GM18907 (cell line): Measurements from ENCODE around the gene VMP1.
"Not testable (repeated sequence)": the region's sequence is repeated elsewhere in the genome, so short reads cannot be mapped to it uniquely, and the experiment has no call there.

ENCODE experiments used
- ATAC-seq: cut with Tn5 transposase; IDR thresholded peaks from one replicate; pipeline ENCODE4 v1.9.1; 2021; ENCODE audit warnings: mild to moderate bottlenecking, moderate library complexity; ENCODE audit not compliant: unreplicated experiment

Gene VMP1

DNA sequence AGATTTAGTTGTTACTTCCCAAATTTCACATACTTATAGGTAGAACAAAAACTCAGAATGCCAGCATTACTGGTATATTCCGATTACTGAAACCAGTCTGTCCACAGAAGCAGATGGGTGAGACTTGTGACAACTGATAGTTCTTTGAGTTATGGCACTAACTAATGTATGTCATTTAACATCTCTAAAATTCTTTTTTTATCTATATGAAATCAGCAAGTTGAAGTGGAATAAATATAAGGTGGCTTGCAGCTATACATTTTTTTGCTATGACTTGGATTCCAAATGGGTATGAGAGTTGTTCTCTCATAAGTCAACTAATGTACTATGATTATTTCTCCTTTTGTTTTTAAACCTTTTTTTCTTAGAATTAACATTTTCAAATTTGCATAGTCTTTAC is 69.1 kb downstream of the VMP1 start:
- ATAC-seq: no peak

DNA sequence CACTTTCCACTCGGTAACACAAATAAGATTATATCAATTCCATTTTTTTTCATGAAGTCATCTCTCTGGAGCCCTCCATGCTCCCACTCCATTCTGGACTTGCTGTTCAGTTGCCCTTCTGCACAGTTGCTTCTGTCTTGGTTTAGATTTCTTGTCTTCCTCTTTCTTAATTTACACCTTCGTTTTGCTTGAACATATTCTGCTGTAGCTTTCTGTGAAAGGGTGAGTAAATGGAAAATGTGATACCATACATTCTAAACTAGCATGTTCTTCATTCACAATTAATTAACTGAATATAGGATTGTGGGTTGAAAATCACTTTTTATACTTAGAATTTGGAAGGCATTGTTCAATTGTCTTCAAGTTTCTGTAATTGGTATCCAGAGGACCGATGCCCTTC is 69.6 kb downstream of the VMP1 start:
- ATAC-seq: no peak

DNA sequence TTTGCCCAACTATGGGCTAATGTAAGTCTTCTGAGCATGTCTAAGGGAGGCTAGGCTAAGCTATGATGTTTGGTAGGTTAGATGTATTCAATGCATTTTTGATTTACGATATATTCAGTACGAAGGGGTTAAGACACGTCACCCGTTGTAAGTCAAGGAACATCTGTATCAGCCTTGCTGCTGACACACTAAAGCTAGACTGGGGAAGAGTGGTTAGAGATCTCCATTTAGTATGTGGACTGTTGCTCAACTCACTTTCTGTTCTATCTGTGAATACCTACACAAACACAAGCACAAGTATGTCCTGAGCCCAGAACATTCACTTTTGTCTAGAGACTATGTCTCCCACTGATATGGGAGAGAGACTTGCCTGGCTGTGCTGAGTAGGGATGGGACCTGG is 71.5 kb downstream of the VMP1 start:
- no peak for ATAC-seq

DNA sequence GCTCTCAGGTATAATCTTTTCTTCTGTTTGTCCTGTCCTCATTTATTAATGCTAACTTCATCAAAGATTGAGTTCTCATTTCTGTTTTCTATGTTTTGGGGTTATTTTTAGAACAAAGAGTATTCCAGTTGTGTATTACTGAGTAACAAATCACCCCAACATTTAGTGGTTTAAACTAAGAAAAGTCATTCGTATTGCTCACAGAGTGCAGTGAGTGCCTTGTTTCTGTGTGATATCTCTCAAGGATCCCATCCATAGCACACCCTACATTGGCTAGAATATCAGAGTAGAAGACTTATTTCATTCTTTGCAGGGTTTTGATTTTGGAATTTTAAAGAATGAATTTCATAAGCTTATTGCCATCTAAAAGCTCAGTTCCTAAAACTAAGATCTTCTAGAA is 72.1 kb downstream of the VMP1 start:
- ATAC-seq: no peak

DNA sequence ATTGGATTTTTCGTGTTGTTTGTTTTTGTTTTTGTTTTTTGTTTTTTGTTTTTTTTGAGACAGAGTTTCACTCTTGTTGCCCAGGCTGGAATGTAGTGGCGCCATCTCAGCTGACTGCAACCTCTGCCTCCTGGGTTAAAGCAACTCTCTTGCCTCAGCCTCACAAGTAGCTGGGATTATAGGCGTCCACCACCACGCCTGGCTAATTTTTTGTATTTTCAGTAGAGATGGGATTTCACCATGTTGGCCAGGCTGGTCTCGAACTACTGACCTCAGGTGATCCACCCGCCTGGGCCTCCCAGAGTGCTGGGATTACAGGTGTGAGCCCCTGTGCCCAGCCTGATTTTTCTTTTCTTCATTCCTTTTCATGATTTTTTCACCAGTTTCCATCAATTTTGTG is 73.1 kb downstream of the VMP1 start:
- not testable (repeated sequence) for ATAC-seq

DNA sequence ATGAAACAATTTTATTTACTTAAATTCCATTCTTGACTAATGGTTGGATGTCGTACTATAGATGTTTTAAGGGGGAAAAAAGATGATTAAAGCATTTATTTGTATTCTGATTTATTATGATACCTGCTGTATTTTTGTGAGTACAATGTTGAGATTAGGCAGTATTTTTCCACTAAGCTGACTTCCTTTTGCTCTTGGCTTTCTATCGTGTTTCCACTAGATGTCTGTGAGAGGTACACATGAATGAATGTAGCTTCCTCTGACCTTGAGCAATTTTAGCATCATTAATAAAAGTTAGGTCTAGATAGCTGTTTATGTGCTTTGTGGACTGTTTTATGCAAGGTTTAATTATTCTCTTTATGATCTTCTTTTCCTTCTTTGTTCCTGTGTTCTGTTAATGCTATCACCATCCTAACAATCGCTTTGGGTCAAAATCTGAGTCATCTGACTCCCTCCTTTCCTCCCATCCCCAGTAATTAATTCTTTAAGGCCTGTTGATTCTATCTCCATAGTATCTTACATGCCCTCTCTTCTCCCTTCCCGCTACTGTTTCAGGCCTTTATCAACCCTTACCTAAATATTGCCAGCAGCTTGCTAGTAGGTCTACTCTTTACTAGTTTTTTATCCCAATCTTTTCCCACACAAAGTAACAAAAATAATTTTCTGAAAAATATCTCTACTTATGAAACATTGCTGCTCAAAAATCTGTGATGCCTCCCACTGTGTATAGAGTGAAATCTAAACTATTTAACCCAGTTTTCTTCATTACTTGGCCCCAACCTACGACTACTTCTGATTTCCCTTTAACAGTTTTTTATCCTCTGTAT is 76.0 kb downstream of the VMP1 start:
- ATAC-seq: no peak

DNA sequence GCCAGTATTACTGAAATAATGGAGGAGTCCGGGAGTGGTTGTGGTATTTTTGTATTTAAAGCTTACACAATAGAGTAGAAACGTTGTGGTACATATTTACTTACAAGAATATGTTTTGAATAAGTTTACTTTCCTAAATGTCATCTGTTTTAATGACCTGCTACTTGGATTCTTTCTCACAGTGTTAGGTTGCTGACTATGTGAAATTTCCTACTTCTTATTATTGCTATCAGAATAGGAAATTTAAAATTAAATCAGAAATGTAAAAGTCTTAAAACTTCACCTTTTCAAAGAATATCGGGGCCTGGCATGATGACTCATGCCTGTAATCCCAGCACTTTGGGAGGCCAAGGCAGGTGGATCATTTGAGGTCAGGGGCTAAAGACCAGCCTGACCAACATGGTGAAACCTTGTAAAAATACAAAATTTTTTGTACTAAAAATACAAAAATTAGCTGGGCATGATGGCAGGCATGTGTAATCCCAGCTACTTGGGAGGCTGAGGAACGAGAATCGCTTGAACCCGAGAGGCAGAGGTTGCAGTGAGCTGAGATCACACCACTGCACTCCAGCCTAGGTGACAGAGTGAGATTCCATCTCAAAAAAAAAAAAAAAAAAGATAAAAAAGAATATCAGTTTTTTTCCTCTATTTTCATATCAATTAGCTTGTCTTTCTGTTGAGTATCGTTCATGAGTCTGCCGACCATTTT is 77.8 kb downstream of the VMP1 start:
- ATAC-seq: no peak

DNA sequence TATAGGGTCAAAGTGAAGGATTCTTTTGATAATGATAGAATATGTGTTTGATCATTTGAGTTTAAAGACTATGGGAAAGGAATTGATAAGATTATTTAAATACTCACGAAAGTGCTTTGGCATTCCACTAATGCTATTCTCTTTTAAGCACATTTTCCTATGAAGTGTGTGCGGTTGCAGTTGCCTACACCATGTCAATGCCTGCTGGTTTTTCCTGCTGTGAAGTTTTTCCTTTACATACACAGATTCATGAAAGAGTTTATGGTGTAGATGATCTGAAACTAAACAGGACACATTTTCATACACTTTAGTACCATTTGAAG is 78.7 kb downstream of the VMP1 start:
- no peak for ATAC-seq

DNA sequence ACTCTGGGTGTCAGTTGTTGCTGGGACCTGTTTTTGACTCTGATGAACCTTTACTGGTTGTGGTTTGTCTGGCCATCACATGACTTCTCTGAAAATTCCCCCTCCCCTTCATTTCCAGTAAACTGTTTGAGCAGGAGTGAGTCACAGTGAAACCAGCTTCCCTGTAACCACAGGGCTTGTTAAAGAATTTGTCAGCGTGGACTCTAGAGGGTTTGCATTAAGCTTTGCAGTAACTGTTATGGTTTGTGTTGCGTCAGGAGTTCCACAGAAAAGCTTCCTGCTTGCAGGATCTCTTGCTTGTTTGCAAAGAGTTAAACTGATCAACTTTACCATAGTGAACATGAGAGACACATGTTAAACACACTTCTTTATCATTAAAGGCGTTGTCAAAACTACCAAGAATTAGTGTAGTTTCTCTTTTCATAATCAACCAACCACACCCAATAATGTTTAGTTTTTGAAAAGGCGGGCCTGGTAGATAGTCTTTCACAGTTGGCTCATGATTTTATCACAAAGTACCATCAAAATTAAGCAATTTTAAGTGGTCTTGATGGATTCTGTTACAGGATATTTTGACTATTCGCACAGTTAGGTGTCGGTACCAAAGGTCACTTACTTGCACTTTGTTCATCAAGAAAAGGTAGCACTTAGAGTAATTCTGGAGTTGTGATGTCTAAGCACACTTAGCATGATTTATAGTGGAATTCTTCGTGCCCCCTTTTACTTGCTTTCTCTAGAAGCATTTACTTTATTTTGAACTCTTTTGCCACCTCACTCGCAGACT is 79.3 kb downstream of the VMP1 start:
- ATAC-seq: peak; percentile 88

DNA sequence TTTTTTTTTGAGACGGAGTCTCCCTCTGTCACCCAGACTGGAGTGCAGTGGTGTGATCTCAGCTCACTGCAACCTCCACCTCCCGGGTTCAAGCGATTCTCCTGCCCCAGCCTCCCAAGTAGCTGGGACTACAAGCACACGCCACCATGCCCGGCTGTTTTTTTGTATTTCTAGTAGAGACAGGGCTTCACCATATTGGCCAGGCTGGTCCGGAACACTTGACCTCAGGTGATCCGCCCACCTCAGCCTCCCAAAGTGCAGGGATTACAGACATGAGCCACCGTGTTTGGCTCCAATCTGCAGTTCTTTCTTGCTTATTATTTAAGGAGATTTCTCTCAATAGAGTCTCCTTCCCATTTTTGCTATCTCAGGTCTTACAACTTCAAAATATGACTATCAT is 82.4 kb downstream of the VMP1 start:
- not testable (repeated sequence) for ATAC-seq

DNA sequence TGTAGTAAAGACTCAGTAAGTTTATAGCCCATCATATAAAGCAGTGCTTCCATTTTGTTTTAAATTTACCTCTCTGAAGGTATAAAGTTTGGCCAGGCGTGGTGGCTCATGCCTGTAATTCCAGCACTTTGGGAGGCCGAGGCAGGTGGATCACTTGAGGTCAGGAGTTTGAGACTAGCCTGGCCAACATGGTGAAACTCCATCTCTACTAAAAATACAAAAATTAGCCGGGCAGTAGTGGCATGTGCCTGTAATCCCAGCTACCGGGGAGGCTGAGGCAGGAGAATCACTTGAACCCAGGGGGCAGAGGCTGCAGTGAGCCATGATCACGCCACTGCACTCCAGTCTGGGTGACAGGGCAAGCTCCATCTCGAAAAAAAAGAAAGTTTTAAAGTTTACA is 83.0 kb downstream of the VMP1 start:
- ATAC-seq: not testable (repeated sequence)

DNA sequence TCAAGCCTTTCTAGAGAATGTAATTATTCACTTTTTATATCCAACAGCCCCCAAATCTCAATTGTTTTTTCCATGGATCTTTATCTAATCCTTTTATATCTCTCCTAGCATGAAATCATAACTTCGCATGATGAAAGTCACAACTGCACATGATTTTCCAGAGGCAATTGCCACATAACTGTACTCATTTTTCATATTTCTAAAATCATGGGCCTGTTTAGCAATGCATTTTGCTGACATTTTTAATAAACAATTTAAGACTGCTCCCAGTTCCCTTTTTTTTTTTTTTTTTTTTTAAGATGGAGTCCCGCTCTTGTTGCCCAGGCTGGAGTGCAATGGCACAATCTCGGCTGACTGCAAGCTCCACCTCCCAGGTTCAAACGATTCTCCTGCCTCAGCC is 83.5 kb downstream of the VMP1 start:
- ATAC-seq: no peak

DNA sequence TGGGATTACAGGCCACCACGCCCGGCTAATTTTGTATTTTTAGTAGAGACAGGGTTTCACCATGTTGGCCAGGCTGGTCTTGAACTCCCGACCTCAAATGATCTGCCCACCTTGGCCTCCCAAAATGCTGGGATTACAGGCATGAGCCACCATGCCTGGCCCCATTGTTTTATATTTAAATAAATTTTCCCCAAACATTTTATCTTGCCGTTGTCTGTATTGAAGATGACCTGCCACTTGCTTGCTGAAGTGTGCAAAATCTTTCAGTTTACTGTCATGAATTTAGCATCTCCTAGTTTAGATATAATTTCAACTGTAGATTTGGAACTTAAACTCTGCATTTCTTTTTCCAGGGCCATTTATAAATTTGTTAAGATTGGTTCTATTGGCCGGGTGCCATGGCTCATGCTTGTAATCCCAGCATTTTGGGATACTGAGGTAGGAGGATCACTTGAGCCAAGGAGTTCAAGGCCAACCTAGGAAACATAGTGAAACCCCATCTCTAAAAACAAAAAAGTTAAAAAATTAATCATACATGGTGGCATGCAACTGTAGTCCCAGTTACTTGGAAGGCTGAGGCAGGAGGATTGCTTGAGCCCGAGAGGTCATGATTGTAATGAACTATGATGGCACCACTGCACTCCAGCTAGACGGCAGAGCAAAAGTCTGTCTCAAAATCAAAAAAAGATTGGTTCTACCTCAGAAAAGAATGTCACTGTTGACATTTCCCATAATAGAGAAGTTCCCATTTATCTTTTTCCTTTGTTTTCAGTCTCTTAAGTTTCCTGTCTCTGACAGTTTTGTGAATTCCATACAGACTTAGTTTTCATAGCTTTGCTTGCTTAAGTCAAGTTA is 84.4 kb downstream of the VMP1 start:
- no peak for ATAC-seq

DNA sequence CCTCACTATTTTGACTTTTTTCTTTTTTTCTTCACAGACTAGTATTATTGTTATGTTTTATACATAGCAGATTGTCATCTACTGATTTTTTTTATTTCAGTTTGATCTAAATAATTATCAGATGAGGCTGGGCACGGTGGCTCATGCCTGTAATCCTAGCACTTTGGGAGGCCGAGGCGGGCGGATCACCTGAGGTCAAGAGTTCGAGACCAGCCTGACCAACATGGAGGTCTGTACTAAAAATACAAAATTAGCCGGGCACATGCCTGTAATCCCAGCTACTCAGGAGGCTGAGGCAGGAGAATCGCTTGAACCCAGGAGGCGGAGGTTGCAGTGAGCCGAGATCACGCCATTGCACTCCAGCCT is 85.0 kb downstream of the VMP1 start:
- not testable (repeated sequence) for ATAC-seq

DNA sequence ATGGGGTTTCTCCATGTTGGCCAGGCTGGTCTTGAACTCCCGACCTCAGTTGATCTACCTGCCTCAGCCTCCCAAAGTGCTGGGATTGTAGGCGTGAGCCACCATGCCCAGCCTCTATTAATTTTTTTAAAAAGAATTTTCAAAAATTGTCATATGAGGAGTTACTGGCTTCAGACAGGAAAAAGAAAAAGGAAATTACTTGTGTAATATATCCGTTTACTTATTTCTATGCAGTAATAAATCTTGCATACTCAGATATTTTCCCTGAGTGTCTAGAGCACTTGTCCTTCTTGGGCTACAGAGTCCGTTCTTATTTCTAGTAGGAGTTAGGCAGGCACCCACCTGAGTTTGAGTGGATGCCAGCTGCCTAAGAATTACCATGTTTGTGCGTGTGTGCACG is 85.8 kb downstream of the VMP1 start:
- no peak for ATAC-seq

DNA sequence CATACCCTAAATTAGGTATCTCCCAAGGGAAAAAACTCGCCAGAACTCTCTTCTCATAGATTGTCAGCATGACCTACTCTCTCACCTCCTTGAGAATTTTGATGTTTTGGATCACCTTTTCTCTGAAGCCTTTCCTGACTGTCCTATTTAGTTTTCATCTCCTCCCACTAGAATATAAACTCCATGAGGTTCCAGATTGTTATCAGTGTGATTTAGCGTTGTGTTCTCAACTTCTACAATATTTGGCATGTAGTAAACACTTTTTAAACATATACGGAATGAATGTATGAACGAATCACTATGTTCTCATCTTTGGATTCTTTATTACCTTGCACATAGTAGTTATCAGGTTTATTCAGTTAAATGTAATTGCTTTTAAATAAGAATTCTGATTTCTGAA is 88.7 kb downstream of the VMP1 start:
- ATAC-seq: no peak

DNA sequence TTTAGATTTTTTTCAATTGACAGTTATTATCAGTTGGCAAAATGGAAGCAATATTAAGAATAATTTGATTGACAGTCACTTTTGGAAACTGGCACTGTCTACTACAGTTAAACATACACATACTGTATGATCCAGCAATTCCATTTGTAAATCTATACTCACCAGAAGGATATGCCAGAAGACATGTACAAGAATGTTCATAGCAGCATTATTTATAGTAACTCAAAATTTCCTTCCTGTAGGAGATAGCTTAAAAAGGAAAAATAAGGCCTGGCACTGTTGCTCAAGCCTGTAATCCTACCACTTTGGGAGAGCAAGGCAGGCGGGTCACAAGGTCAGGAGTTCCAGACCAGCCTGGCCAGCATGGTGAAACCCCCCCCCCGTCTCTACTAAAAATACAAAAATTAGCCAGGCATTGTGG is 89.3 kb downstream of the VMP1 start:
- no peak for ATAC-seq

DNA sequence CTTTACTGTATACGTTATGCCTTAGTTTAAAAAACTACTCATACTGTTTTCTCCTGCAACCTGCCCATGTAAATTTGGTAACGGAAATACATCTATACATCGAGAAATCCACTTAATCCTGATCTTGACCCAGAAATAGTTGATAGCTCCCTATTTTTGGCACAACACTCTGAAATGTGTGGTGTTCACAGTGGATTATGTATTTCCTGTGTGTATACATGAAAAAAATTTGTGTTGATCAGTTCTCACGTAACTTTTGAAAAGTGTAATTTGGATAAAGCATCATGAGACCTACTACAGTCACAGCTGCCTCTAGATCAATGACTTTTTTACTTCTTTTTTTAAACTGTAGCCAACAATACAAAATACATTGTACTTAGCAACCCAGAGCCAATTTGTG is 90.7 kb downstream of the VMP1 start:
- no peak for ATAC-seq

DNA sequence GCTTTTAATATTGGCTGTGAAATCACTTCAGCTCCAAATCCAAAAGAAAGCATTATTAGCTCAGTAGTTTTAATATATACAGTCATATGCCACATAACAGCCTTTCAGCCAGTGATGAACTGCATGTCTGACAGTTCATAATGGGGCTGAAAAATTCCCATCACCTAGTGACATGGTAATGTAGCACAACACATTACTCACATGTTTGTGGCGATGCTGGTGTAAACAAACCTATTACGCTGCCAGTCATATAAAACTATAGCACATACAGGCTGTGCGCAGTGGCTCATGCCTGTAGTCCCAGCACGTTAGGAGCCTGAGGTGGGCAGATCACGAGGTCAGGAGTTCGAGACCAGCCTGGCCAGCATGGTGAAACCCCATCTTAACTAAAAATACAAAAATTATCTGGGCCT is 93.1 kb downstream of the VMP1 start:
- no peak for ATAC-seq

DNA sequence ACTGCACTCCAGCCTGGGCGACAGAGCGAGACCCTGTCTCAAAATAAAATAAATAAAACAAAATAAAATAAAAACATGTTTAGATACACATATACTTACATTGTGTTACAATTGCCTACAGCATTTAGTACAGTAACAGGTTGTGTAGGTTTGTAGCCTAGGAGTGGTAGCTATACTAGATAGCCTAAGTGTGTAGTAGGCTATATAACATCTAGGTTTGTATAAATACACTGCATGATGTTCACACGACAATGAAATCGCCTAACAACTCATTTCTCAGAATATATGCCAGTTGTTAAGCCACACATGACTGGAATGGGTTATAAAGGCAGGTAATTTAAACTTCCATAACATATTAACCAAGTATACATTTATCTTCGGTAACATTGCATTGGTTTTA is 94.7 kb downstream of the VMP1 start:
- ATAC-seq: no peak

DNA sequence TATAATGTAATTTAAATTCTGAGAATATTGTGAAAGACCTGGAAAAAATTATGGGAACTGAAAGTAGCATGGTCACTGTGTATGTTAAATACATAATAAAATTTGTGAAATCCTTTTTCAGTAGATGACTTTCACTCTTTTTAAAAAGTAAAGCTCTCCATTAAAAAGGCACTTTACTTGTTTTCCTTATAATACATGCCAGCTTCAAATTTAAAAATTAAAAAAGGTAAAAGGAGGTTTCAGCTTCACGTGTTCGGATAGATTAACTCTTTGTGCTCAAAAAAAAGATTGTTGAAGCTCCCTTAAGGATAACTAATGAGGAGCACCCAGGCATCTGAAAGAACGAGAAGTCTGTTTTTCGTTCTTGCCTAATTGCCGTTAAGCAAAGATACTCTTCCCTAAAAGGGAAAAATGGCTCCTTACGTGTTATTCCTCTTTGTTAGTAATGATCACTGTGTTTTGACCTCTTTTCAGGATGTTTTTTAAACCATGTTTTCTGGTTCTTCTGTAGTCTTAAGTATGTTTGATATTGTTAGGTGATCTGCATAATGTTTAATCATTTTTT is 97.5 kb downstream of the VMP1 start:
- no peak for ATAC-seq
